Testis (tissue), 3 donors: Measurements from ENCODE around the gene TTC28. TPM values are rescaled to one million over a fixed set of nuclear protein-coding genes. Genes with fewer than 3 reads are reported as not detected.

Experiments
- DNase-seq: peaks from one replicate; pipeline ENCODE4 v3.0.0-alpha.2; 2019
- H3K27ac ChIP-seq, 2 donors: fragments of 200-600 bp; sonication (generic); one replicate each; pipeline ENCODE4 v1.5.1; 2019
- H3K27me3 ChIP-seq: fragments of 200-600 bp; sonication (generic); one replicate; pipeline ENCODE4 v1.5.1; 2019
- H3K36me3 ChIP-seq: fragments of 200-600 bp; sonication (generic); one replicate; pipeline ENCODE4 v1.5.1; 2017; ENCODE audit warnings: low read depth; ENCODE audit errors: missing control alignments
- H3K4me1 ChIP-seq: fragments of 200-600 bp; sonication (generic); one replicate; pipeline ENCODE4 v1.5.1; 2019
- H3K4me3 ChIP-seq, 2 donors: fragments of 200-600 bp; sonication (generic); one replicate each; pipeline ENCODE4 v1.5.1; 2017 to 2019
- H3K9me3 ChIP-seq: fragments of 200-600 bp; sonication (generic); one replicate; pipeline ENCODE4 v1.5.1; 2017
- CTCF ChIP-seq, 3 experiments: fragments of 450-650 bp in 2 of 3; fragments of 200-600 bp in 1 of 3; sonication (generic) in 1 of 3; IDR thresholded peaks; one replicate each; pipeline ENCODE4 v1.5.1; 2016 to 2019; ENCODE audit warnings: antibody characterized with exemption in 3 of 3, mild to moderate bottlenecking in 2 of 3, moderate library complexity in 1 of 3
- POLR2A ChIP-seq: fragments of 450-650 bp; IDR thresholded peaks from one replicate; pipeline ENCODE4 v1.6.1; 2017; ENCODE audit warnings: antibody characterized with exemption, mild to moderate bottlenecking, moderate library complexity
- WGBS, 2 donors: methylation state at CpG; one replicate each; pipeline ENCODE4 v1.1.5; 2018; 5-methylcytosine and 5-hydroxymethylcytosine counted together
- intact Hi-C: fragments of 100-400 bp; cut with DNase I; formaldehyde crosslinking; loops from one replicate; pipeline ENCODE4 v1.15.1; 2023; ENCODE audit warnings: low total_unique reads
- polyA plus RNA-seq: library from polyadenylated mRNA; stranded (reverse); fragments of 350-450 nt; fragmentation: Illumina TruSeq; extraction: RNeasy Lipid Tissue Mini Kit (QIAGEN cat#74804); gene quantifications from one replicate; pipeline ENCODE4 v1.2.3, GENCODE V29; 2014; ENCODE audit warnings: low read depth, low replicate concordance; ENCODE audit not compliant: insufficient read depth
- total RNA-seq, 2 donors: library from RNA; depleted of rRNA; stranded (reverse); fragments of >200 nt; gene quantifications; one replicate each; pipeline ENCODE4 v1.2.3, GENCODE V29; 2016

The TTC28 gene
- total and polyA plus RNA-seq, 3 donors from 2014 or later: 29.4 to 121 (median 75.5) TPM

DNA sequence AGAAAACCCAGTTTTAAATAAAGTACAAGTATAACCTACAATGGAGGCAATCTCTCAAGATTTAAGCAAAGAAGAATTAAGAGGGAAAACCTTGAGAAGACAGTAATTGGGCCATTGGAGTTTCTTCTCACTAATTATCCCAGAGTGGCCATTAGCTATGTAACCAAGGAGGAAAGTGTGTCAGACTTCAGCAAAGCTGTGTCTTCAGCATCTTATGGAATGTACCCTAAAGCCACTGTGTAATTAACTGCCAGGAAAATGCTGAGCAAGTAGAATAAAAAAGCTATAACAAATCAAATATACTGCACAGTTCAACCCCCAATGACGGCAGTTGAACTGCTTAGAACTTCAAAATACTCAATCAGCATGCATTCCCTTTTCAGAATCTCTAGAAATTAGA is 261.6 kb downstream of the TTC28 start:
- Histone ChIP-seq H3K4me1 (no peaks in the 10 kb centered on the region), H3K4me3 (no peak overlapping the region), H3K36me3 (no peaks in the 10 kb centered on the region), H3K27ac (no peak overlapping the region), H3K9me3 (no peaks in the 10 kb centered on the region), H3K27me3 (no peaks in the 10 kb centered on the region)
- TF ChIP-seq CTCF (IDR thresholded peaks at IDR 0.05) (no peak), POLR2A (no peak)
- intact Hi-C loops: no loop called here
- 93 to 94% methylated on average over 1 of the region's 1 CpG for WGBS, 2 donors
- DNase-seq: no peak

DNA sequence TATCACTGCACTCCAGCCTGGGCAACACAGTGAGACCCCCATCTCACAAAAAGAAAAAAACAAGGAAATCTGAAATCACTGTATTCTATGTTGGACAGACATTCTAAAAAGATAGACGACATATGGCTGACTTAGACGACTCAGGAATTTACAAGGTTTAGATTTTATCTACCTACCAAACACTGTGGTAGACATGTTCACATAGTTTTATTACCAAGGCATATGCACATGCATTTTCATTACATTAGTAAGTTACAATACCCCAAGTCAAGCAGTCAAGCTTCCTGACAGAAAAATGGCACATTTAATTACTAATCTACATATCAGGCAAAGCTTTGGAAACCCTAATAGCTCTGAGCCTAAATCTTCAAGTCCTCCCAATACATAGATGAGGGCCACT is 262.2 kb downstream of the TTC28 start:
- H3K27ac ChIP-seq: no peak overlapping the region
- intact Hi-C loops: no loop called here
- TF ChIP-seq POLR2A (no peak), CTCF (IDR thresholded peaks at IDR 0.05) (no peak)
- DNase-seq: no peak
- no peaks in the 10 kb centered on the region for H3K4me1 ChIP-seq
- no peaks in the 10 kb centered on the region for H3K27me3 ChIP-seq
- no peaks in the 10 kb centered on the region for H3K36me3 ChIP-seq
- WGBS, 2 donors: 84 to 93% methylated on average over 2 of the region's 2 CpGs
- no peaks in the 10 kb centered on the region for H3K9me3 ChIP-seq
- no peak overlapping the region for H3K4me3 ChIP-seq

GRCh38 chr22:28414913-28415312 is 264.7 kb downstream of the TTC28 start:
- Histone ChIP-seq H3K36me3 (no peaks in the 10 kb centered on the region), H3K27me3 (no peaks in the 10 kb centered on the region), H3K4me1 (no peaks in the 10 kb centered on the region), H3K27ac (no peak overlapping the region), H3K4me3 (no peak overlapping the region), H3K9me3 (no peaks in the 10 kb centered on the region)
- intact Hi-C loops: no loop called here
- DNase-seq: no peak
- TF ChIP-seq POLR2A: no peak
- no peak for TF ChIP-seq CTCF (IDR thresholded peaks at IDR 0.05)
- WGBS, 2 donors: 82 to 88% methylated on average over 1 of the region's 1 CpG

- no peak for DNase-seq
- intact Hi-C loops: no loop called here
- H3K27ac ChIP-seq: no peak overlapping the region
- no peak overlapping the region for H3K4me3 ChIP-seq
- no peaks in the 10 kb centered on the region for H3K9me3 ChIP-seq
- H3K36me3 ChIP-seq: no peaks in the 10 kb centered on the region
- H3K27me3 ChIP-seq: no peaks in the 10 kb centered on the region
- no peaks in the 10 kb centered on the region for H3K4me1 ChIP-seq
- WGBS, 2 donors: 50 to 56% methylated on average over 2 of the region's 2 CpGs
- TF ChIP-seq POLR2A: no peak
These were observed 265.8 kb downstream of the TTC28 start for GRCh38 chr22:28413612-28414399.

DNA sequence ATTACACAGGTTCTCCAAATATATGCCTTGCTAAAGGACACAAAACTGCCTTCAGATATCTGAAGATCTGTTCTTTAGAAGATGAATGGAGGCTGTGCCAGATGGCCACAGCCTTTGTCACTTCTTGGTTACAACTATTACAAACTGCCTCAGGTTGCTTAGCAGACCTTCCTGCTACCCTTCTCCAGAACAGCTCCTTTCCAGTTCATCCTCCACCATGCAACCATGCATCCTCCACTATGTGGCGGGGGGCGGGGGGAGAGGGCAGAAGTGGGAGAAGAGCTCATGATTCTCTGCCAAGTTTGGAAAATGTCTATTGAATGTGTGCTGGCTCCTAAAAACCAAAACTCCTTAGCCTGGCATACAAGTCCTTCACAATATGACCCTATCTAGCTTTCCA is 267.5 kb downstream of the TTC28 start:
- no peak overlapping the region for H3K4me3 ChIP-seq
- no peak overlapping the region for H3K27ac ChIP-seq

More for the DNA sequence above, 267.5 kb downstream of the TTC28 start:
- H3K27me3 ChIP-seq: no peaks in the 10 kb centered on the region
- intact Hi-C loops: no loop called here
- no peak for DNase-seq
- no peaks in the 10 kb centered on the region for H3K4me1 ChIP-seq
- H3K36me3 ChIP-seq: no peaks in the 10 kb centered on the region
- TF ChIP-seq CTCF (IDR thresholded peaks at IDR 0.05) (no peak), POLR2A (no peak)
- 85 to 100% methylated on average over 2 of the region's 2 CpGs for whole genome bisulfite sequencing, 2 donors
- H3K9me3 ChIP-seq: no peaks in the 10 kb centered on the region
